GM12878 (cell line): ENCODE data around the gene SLAMF1. TPM values are rescaled to one million over a fixed set of nuclear protein-coding genes. Genes with fewer than 3 reads are reported as not detected.

ENCODE experiments used
- CHD1 ChIP-seq: IDR thresholded peaks from 2 replicates; pipeline ENCODE4 v1.6.1; 2012; ENCODE audit warnings: low read depth, low read length, improper control_type of control experiment
- IKZF1 ChIP-seq: fragments of 450-650 bp; conservative IDR thresholded peaks from 2 replicates; pipeline ENCODE4 v1.6.1; 2017; ENCODE audit warnings: antibody characterized with exemption, mild to moderate bottlenecking
- KAT2A ChIP-seq: conservative IDR thresholded peaks from 2 replicates; pipeline ENCODE4 v1.6.1; 2011; ENCODE audit warnings: low read depth, low read length; ENCODE audit not compliant: control insufficient read depth
- NFYB ChIP-seq: IDR thresholded peaks from 2 replicates; pipeline ENCODE4 v1.6.1; 2011; ENCODE audit warnings: low read depth, mild to moderate bottlenecking, low read length, improper control_type of control experiment, moderate library complexity; ENCODE audit not compliant: insufficient read depth
- NRF1 ChIP-seq: conservative IDR thresholded peaks from 2 replicates; pipeline ENCODE4 v1.6.1; 2011; ENCODE audit warnings: mild to moderate bottlenecking, low read depth, low read length, improper control_type of control experiment
- PAX5 ChIP-seq: IDR thresholded peaks from 2 replicates; pipeline ENCODE4 v1.6.1; 2011; ENCODE audit warnings: low read depth, low read length, borderline replicate concordance
- PRDM15 ChIP-seq: fragments of 450-650 bp; formaldehyde crosslinking; IDR thresholded peaks from 2 replicates; pipeline ENCODE4 v1.4.0; 2020; ENCODE audit warnings: mild to moderate bottlenecking, moderate library complexity
- RAD51 ChIP-seq: fragments of 450-650 bp; IDR thresholded peaks from 2 replicates; pipeline ENCODE4 v1.6.1; 2016; ENCODE audit warnings: moderate library complexity, mild to moderate bottlenecking, inconsistent platforms
- SIN3A ChIP-seq: IDR thresholded peaks from 2 replicates; pipeline ENCODE4 v1.6.1; 2012; ENCODE audit warnings: low read depth, low read length, improper control_type of control experiment
- SUPT20H ChIP-seq: IDR thresholded peaks from 2 replicates; pipeline ENCODE4 v1.6.1; 2011; ENCODE audit warnings: low read depth, mild to moderate bottlenecking, low read length, moderate library complexity, borderline replicate concordance; ENCODE audit not compliant: control insufficient read depth
- TBL1XR1 ChIP-seq: IDR thresholded peaks from 2 replicates; pipeline ENCODE4 v1.6.1; 2012; ENCODE audit warnings: low read depth, low read length, improper control_type of control experiment
- TCF12 ChIP-seq: IDR thresholded peaks from 2 replicates; pipeline ENCODE4 v1.6.1; 2011; ENCODE audit warnings: low read depth, mild to moderate bottlenecking, low read length
- TCF7 ChIP-seq: IDR thresholded peaks from 2 replicates; pipeline ENCODE4 v1.6.1; 2014; ENCODE audit warnings: antibody characterized with exemption, borderline replicate concordance
- USF2 ChIP-seq: IDR thresholded peaks from 2 replicates; pipeline ENCODE4 v1.6.1; 2011; ENCODE audit warnings: low read depth, low read length, improper control_type of control experiment, borderline replicate concordance
- ZNF217 ChIP-seq: fragments of 450-650 bp; IDR thresholded peaks from 2 replicates; pipeline ENCODE4 v1.6.1; 2017; ENCODE audit warnings: antibody characterized with exemption, mild to moderate bottlenecking
- ZNF274 ChIP-seq: IDR thresholded peaks from one replicate; pipeline ENCODE4 v1.8.0; 2011; ENCODE audit not compliant: insufficient read length, insufficient read depth
- polyA plus RNA-seq, 11 experiments: library from polyadenylated mRNA; depleted of rRNA in 4 of 11; unstranded in 6 of 11; stranded (reverse) in 5 of 11; fragments of >200 nt; fragmentation: Nextera tagmentation in 4 of 11; fragmentation: Illumina TruSeq in 1 of 11; extraction: Ambion mirVana in 4 of 11; extraction: Trizol in 1 of 11; gene quantifications; 1 replicate in 1 of 11; 2 replicates in 10 of 11; pipeline versions ENCODE4 v1.2.1 to v1.2.3, GENCODE V29; 2011 to 2016; ENCODE audit warnings: inconsistent platforms in 2 of 11, missing spikeins in 2 of 11, low read depth in 1 of 11
- total RNA-seq, 4 experiments: library from RNA; depleted of rRNA in 3 of 4; stranded (reverse); fragments of >200 nt in 3 of 4; fragmentation: Illumina TruSeq in 1 of 4; extraction: Trizol in 1 of 4; gene quantifications; 2 replicates each; pipeline versions ENCODE4 v1.2.1 to v1.2.3, GENCODE V29; 2013 to 2021
- TF ChIP-seq, protein P1 (sequence below): fragments of 450-650 bp; formaldehyde crosslinking; IDR thresholded peaks from 2 replicates; pipeline ENCODE4 v1.5.0; 2022; ENCODE audit warnings: mild to moderate bottlenecking, missing genetic modification characterization
- TF ChIP-seq, protein P2 (sequence below): IDR thresholded peaks from 2 replicates; pipeline ENCODE4 v1.6.1; 2012; ENCODE audit warnings: mild to moderate bottlenecking, low read depth, low read length
- TF ChIP-seq, protein P3 (sequence below): fragments of 450-650 bp; IDR thresholded peaks from 2 replicates; pipeline ENCODE4 v1.6.1; 2017; ENCODE audit warnings: borderline replicate concordance

Gene SLAMF1
- total and polyA plus RNA-seq, 10 of the 15 experiments (the other 5 are each of a cell fraction or from before 2014, with no cell fraction given), result 87.3 to 260 (median 131) TPM

DNA sequence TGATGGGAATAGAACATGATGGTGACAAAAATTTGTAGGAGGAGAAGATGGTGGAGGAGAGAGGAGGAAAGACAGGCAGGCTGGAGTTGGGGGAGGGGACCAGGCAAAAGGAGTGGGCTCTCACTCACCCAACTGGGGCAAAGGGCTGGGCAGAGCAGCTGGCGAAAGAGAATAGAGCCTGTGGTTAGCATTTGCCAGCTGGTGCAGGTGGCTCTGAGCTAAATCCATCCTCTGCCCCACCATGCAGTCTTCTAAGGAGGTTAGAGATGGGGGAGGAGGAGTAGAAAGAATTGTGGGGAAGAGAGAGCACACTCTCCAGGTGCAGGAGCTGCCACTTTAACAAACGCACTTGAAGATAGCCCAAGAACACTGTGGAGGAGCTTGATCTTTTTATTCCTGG is 27.6 kb upstream of the SLAMF1 start (continued):
- TF ChIP-seq, protein P1, sequence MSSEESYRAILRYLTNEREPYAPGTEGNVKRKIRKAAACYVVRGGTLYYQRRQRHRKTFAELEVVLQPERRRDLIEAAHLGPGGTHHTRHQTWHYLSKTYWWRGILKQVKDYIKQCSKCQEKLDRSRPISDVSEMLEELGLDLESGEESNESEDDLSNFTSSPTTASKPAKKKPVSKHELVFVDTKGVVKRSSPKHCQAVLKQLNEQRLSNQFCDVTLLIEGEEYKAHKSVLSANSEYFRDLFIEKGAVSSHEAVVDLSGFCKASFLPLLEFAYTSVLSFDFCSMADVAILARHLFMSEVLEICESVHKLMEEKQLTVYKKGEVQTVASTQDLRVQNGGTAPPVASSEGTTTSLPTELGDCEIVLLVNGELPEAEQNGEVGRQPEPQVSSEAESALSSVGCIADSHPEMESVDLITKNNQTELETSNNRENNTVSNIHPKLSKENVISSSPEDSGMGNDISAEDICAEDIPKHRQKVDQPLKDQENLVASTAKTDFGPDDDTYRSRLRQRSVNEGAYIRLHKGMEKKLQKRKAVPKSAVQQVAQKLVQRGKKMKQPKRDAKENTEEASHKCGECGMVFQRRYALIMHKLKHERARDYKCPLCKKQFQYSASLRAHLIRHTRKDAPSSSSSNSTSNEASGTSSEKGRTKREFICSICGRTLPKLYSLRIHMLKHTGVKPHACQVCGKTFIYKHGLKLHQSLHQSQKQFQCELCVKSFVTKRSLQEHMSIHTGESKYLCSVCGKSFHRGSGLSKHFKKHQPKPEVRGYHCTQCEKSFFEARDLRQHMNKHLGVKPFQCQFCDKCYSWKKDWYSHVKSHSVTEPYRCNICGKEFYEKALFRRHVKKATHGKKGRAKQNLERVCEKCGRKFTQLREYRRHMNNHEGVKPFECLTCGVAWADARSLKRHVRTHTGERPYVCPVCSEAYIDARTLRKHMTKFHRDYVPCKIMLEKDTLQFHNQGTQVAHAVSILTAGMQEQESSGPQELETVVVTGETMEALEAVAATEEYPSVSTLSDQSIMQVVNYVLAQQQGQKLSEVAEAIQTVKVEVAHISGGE, result no peak
- TF ChIP-seq SUPT20H (no peak), SIN3A (no peak), IKZF1 (no peak), PAX5 (no peak), CHD1 (no peak), TBL1XR1 (no peak), ZNF217 (no peak), ZNF274 (no peak), RAD51 (no peak), TCF12 (peak; percentile 79), KAT2A (no peak), PRDM15 (CRISPR knock-in tag) (no peak), NRF1 (no peak), USF2 (no peak), NFYB (no peak), TCF7 (no peak)
- TF ChIP-seq, protein P2, sequence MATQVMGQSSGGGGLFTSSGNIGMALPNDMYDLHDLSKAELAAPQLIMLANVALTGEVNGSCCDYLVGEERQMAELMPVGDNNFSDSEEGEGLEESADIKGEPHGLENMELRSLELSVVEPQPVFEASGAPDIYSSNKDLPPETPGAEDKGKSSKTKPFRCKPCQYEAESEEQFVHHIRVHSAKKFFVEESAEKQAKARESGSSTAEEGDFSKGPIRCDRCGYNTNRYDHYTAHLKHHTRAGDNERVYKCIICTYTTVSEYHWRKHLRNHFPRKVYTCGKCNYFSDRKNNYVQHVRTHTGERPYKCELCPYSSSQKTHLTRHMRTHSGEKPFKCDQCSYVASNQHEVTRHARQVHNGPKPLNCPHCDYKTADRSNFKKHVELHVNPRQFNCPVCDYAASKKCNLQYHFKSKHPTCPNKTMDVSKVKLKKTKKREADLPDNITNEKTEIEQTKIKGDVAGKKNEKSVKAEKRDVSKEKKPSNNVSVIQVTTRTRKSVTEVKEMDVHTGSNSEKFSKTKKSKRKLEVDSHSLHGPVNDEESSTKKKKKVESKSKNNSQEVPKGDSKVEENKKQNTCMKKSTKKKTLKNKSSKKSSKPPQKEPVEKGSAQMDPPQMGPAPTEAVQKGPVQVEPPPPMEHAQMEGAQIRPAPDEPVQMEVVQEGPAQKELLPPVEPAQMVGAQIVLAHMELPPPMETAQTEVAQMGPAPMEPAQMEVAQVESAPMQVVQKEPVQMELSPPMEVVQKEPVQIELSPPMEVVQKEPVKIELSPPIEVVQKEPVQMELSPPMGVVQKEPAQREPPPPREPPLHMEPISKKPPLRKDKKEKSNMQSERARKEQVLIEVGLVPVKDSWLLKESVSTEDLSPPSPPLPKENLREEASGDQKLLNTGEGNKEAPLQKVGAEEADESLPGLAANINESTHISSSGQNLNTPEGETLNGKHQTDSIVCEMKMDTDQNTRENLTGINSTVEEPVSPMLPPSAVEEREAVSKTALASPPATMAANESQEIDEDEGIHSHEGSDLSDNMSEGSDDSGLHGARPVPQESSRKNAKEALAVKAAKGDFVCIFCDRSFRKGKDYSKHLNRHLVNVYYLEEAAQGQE, result no peak
- TF ChIP-seq, protein P3, sequence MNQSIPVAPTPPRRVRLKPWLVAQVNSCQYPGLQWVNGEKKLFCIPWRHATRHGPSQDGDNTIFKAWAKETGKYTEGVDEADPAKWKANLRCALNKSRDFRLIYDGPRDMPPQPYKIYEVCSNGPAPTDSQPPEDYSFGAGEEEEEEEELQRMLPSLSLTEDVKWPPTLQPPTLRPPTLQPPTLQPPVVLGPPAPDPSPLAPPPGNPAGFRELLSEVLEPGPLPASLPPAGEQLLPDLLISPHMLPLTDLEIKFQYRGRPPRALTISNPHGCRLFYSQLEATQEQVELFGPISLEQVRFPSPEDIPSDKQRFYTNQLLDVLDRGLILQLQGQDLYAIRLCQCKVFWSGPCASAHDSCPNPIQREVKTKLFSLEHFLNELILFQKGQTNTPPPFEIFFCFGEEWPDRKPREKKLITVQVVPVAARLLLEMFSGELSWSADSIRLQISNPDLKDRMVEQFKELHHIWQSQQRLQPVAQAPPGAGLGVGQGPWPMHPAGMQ, result no peak
